WERI-Rb-1 (cell line): ENCODE data around the gene KCNJ15.

Experiments
- DNase-seq: peaks from one replicate; pipeline ENCODE4 v3.0.0-alpha.2; 2020
- H3K27ac ChIP-seq: fragments of 250-450 bp; sonication (Bioruptor Pico); 2 replicates; pipeline ENCODE4 v1.5.1; 2020; ENCODE audit warnings: mild to moderate bottlenecking, moderate library complexity
- H3K27me3 ChIP-seq: fragments of 250-450 bp; sonication (Bioruptor Pico); 2 replicates; pipeline ENCODE4 v1.5.1; 2021; ENCODE audit warnings: mild to moderate bottlenecking, low read depth, moderate library complexity; ENCODE audit not compliant: insufficient read depth, severe bottlenecking
- H3K36me3 ChIP-seq: fragments of 250-450 bp; sonication (Bioruptor Pico); 2 replicates; pipeline ENCODE4 v1.5.1; 2020; ENCODE audit warnings: mild to moderate bottlenecking, moderate library complexity
- H3K4me3 ChIP-seq: 2 replicates; pipeline ENCODE4 v1.5.1; 2011; ENCODE audit warnings: low read depth, mild to moderate bottlenecking, control low read depth, low read length
- H3K9me3 ChIP-seq: fragments of 250-450 bp; sonication (Bioruptor Pico); 2 replicates; pipeline ENCODE4 v1.5.1; 2021; ENCODE audit warnings: mild to moderate bottlenecking, moderate library complexity; ENCODE audit not compliant: severe bottlenecking
- CTCF ChIP-seq: IDR thresholded peaks from 2 replicates; pipeline ENCODE4 v1.5.1; 2011; ENCODE audit warnings: low read depth, mild to moderate bottlenecking, control low read depth, inconsistent platforms, low read length

Gene KCNJ15

GRCh38 chr21:38266732-38267131 is 9.9 kb downstream of the KCNJ15 start:
- no peak overlapping the region for H3K4me3 ChIP-seq
- H3K27me3 ChIP-seq = no peaks in the 10 kb centered on the region
- no peaks in the 10 kb centered on the region for H3K9me3 ChIP-seq
- no peaks in the 10 kb centered on the region for H3K36me3 ChIP-seq
- TF ChIP-seq CTCF = no peak
- no peak overlapping the region for H3K27ac ChIP-seq
- DNase-seq = no peak

- DNase-seq = no peak
- no peak for TF ChIP-seq CTCF
- no peak overlapping the region for H3K27ac ChIP-seq
Observed at GRCh38 chr21:38267136-38267755, 10.5 kb downstream of the KCNJ15 start.

GRCh38 chr21:38267991-38268863 is 11.4 kb downstream of the KCNJ15 start:
- no peak for DNase-seq
- no peak overlapping the region for H3K27ac ChIP-seq
- no peak for TF ChIP-seq CTCF
- no peaks in the 10 kb centered on the region for H3K27me3 ChIP-seq
- no peak overlapping the region for H3K4me3 ChIP-seq
- no peaks in the 10 kb centered on the region for H3K36me3 ChIP-seq
- H3K9me3 ChIP-seq = no peaks in the 10 kb centered on the region

More at GRCh38 chr21:38267136-38267755, 10.5 kb downstream of the KCNJ15 start:
- Histone ChIP-seq H3K4me3 (no peak overlapping the region), H3K36me3 (no peaks in the 10 kb centered on the region), H3K27me3 (no peaks in the 10 kb centered on the region), H3K9me3 (no peaks in the 10 kb centered on the region)

GRCh38 chr21:38268864-38269575 is 12.2 kb downstream of the KCNJ15 start:
- Histone ChIP-seq H3K9me3 (no peaks in the 10 kb centered on the region), H3K27me3 (no peaks in the 10 kb centered on the region), H3K36me3 (no peaks in the 10 kb centered on the region), H3K27ac (no peak overlapping the region), H3K4me3 (no peak overlapping the region)
- no peak for TF ChIP-seq CTCF
- DNase-seq = no peak

- Histone ChIP-seq H3K4me3 (no peak overlapping the region), H3K27ac (no peak overlapping the region)
- no peak for DNase-seq
Observed at GRCh38 chr21:38269576-38269936, 12.8 kb downstream of the KCNJ15 start.

More at GRCh38 chr21:38269576-38269936, 12.8 kb downstream of the KCNJ15 start:
- no peaks in the 10 kb centered on the region for H3K27me3 ChIP-seq
- TF ChIP-seq CTCF = no peak
- H3K9me3 ChIP-seq = no peaks in the 10 kb centered on the region
- H3K36me3 ChIP-seq = no peaks in the 10 kb centered on the region
